Mesendoderm (in vitro differentiated cells): ENCODE data around the gene PRSS22.

Experiments used
- DNase-seq: peaks from one replicate; pipeline ENCODE4 v3.0.0; 2013
- H2AK5ac ChIP-seq: 2 replicates; pipeline ENCODE4 v1.6.1; 2013; ENCODE audit warnings: low read length, inconsistent platforms
- H2BK120ac ChIP-seq: 2 replicates; pipeline ENCODE4 v1.6.1; 2013; ENCODE audit warnings: low read depth, mild to moderate bottlenecking, low read length, moderate library complexity, mixed read lengths
- H2BK15ac ChIP-seq: replicated peaks from 2 replicates; pipeline ENCODE4 v1.6.1; 2013; ENCODE audit warnings: low read depth, mild to moderate bottlenecking, moderate library complexity
- H2BK5ac ChIP-seq: 2 replicates; pipeline ENCODE4 v1.6.1; 2013; ENCODE audit warnings: low read length, inconsistent platforms
- H3K18ac ChIP-seq: 2 replicates; pipeline ENCODE4 v1.6.1; 2013; ENCODE audit warnings: mild to moderate bottlenecking, low read length, mixed read lengths
- H3K23ac ChIP-seq: one replicate; pipeline ENCODE4 v1.6.1; 2013; ENCODE audit warnings: low read length
- H3K27ac ChIP-seq: 2 replicates; pipeline ENCODE4 v1.5.1; 2013; ENCODE audit warnings: low read depth, mild to moderate bottlenecking, inconsistent platforms, low read length, moderate library complexity
- H3K27me3 ChIP-seq: 2 replicates; pipeline ENCODE4 v1.6.1; 2013; ENCODE audit warnings: low read length, control low read depth, mild to moderate bottlenecking, inconsistent platforms; ENCODE audit not compliant: insufficient read depth, poor library complexity
- H3K36me3 ChIP-seq: 2 replicates; pipeline ENCODE4 v1.6.1; 2013; ENCODE audit warnings: low read length, inconsistent platforms; ENCODE audit not compliant: control insufficient read depth, insufficient read depth
- H3K4ac ChIP-seq: one replicate; pipeline ENCODE4 v1.6.1; 2013; ENCODE audit warnings: low read depth, mild to moderate bottlenecking, low read length, moderate library complexity
- H3K4me1 ChIP-seq: 2 replicates; pipeline ENCODE4 v1.6.1; 2013; ENCODE audit warnings: low read depth, low read length, inconsistent platforms; ENCODE audit not compliant: control insufficient read depth
- H3K4me2 ChIP-seq: 2 replicates; pipeline ENCODE4 v1.6.1; 2013; ENCODE audit warnings: low read length
- H3K4me3 ChIP-seq: 2 replicates; pipeline ENCODE4 v1.5.1; 2013; ENCODE audit warnings: mild to moderate bottlenecking, low read length
- H3K56ac ChIP-seq: one replicate; pipeline ENCODE4 v1.6.1; 2013; ENCODE audit warnings: low read length
- H3K79me1 ChIP-seq: 2 replicates; pipeline ENCODE4 v1.6.1; 2013; ENCODE audit warnings: low read length, inconsistent platforms
- H3K79me2 ChIP-seq: 2 replicates; pipeline ENCODE4 v1.6.1; 2013; ENCODE audit warnings: mild to moderate bottlenecking, low read length; ENCODE audit not compliant: control insufficient read depth, insufficient read depth
- H3K9ac ChIP-seq: 2 replicates; pipeline ENCODE4 v1.6.1; 2013; ENCODE audit warnings: low read length, inconsistent platforms
- H4K5ac ChIP-seq: one replicate; pipeline ENCODE4 v1.6.1; 2013; ENCODE audit warnings: low read length
- H4K8ac ChIP-seq: one replicate; pipeline ENCODE4 v1.6.1; 2013; ENCODE audit warnings: low read depth, mild to moderate bottlenecking, control low read depth, low read length, moderate library complexity
- WGBS: extraction: QIAGEN DNeasy Blood & Tissue Kit; methylation state at CpG from one replicate; pipeline ENCODE4 v1.1.7; 2013; ENCODE audit warnings: low lambda C conversion rate, missing lambda C conversion rate; ENCODE audit not compliant: insufficient coverage; ENCODE audit errors: extremely low coverage; 5-methylcytosine and 5-hydroxymethylcytosine counted together

Gene PRSS22

GRCh38 chr16:2855536-2855935 is 2.4 kb downstream of the PRSS22 start:
- no peak overlapping the region for H3K27ac ChIP-seq
- no peak overlapping the region for H3K18ac ChIP-seq
- no CpG with 5 or more reads among the region's 6 CpGs for WGBS
- H2BK5ac ChIP-seq: no peak overlapping the region
- H3K23ac ChIP-seq: no peak overlapping the region
- H3K4me1 ChIP-seq: no peaks in the 10 kb centered on the region
- H3K36me3 ChIP-seq: no peaks in the 10 kb centered on the region
- no peak overlapping the region for H3K56ac ChIP-seq
- H2BK15ac ChIP-seq: no peak overlapping the region
- H2BK120ac ChIP-seq: no peak overlapping the region
- H3K79me1 ChIP-seq: no peaks in the 10 kb centered on the region
- no peak overlapping the region for H4K8ac ChIP-seq
- DNase-seq: no peak
- H3K4me2 ChIP-seq: no peak overlapping the region
- no peak overlapping the region for H3K4me3 ChIP-seq
- H3K79me2 ChIP-seq: no peaks in the 10 kb centered on the region
- no peak overlapping the region for H3K9ac ChIP-seq
- no peak overlapping the region for H3K4ac ChIP-seq
- no peak overlapping the region for H4K5ac ChIP-seq
- H3K27me3 ChIP-seq: no peaks in the 10 kb centered on the region
- H2AK5ac ChIP-seq: no peak overlapping the region

DNA sequence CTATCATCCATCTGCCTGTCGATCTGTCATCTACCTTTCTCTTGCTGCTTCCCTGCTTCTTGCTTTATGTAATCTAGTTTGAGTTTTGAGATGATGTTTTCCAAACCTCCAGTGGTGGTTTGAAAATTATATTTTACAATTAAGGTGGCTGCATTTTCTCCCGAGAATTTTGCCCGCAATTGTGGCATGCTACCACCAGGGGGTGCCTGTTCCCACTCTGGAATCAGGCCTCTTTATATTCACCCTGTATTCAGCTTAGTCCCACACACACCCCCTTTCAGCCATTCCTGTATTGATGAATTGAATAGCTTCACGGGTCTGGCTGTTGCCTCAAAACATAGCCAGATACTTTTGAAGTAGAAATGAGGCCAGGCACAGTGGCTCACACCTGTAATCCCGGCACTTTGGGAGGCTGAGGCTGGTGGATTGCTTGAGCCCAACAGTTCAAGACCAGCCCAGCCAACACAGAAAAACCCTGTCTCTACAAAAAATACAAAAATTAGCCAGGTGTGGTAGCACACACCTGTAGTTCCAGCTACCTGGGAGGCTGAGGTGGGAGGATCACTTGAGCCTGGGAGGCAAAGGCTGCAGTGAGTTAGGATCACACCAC is 3.2 kb downstream of the PRSS22 start:
- Histone ChIP-seq H2AK5ac (no peak overlapping the region), H3K79me1 (no peaks in the 10 kb centered on the region), H3K9ac (no peak overlapping the region), H4K8ac (no peak overlapping the region), H2BK15ac (no peak overlapping the region), H3K36me3 (no peaks in the 10 kb centered on the region), H2BK120ac (no peak overlapping the region), H2BK5ac (no peak overlapping the region), H3K4ac (no peak overlapping the region), H3K18ac (no peak overlapping the region), H3K56ac (no peak overlapping the region), H4K5ac (no peak overlapping the region), H3K27ac (no peak overlapping the region), H3K4me1 (no peaks in the 10 kb centered on the region), H3K79me2 (no peaks in the 10 kb centered on the region), H3K4me2 (no peak overlapping the region), H3K23ac (no peak overlapping the region), H3K4me3 (no peak overlapping the region), H3K27me3 (no peaks in the 10 kb centered on the region)
- no CpG with 5 or more reads among the region's 5 CpGs for WGBS
- no peak for DNase-seq

GRCh38 chr16:2853531-2854073 is 4.4 kb downstream of the PRSS22 start:
- Histone ChIP-seq H3K79me2 (no peaks in the 10 kb centered on the region), H2BK120ac (no peak overlapping the region), H3K36me3 (no peaks in the 10 kb centered on the region), H4K5ac (no peak overlapping the region), H4K8ac (no peak overlapping the region), H3K18ac (no peak overlapping the region), H3K4me1 (no peaks in the 10 kb centered on the region), H3K79me1 (no peaks in the 10 kb centered on the region), H3K27me3 (no peaks in the 10 kb centered on the region), H3K56ac (no peak overlapping the region), H3K23ac (no peak overlapping the region), H3K4me3 (no peak overlapping the region), H2AK5ac (no peak overlapping the region), H2BK5ac (no peak overlapping the region), H3K9ac (no peak overlapping the region), H3K27ac (no peak overlapping the region), H2BK15ac (no peak overlapping the region), H3K4me2 (no peak overlapping the region), H3K4ac (no peak overlapping the region)
- no CpG with 5 or more reads among the region's 18 CpGs for WGBS
- no peak for DNase-seq

DNA sequence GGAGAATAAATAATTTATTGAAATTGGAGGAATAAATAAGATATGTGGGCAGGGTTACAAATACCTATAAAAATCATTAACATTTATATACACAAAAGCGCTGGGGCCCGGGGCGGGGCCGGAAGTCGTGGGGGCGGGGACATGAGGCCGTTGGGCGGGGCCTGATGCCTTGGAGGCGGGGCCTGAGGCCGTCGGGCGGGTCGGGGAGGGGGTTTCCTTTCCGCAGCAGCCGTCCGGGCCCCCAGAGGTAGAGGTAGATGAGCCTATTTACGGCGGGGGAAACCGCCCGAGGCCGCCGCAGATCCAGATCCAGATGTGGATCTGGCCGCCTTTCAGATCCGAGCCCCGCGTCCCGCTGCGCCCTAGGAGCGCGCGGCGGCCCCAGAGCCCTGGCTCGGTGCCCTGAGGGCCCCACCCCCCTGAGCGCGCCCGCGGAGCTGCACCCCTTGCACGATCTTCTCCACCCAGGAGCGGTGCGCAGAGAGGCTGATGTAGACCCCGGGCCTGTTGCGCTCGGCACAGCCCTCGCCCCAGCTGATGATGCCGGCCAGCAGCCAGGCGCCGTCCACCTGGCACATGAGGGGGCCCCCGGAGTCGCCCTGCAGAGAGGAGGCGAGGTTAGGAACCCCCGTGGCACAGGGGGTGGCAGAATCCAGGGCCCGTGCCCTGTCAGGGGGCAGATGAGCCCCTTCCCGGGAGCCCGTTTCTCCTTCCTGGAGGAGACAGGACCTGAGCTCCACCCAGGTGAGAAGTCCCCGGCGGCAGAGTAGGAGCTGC is 5.1 kb downstream of the PRSS22 start:
- no peak overlapping the region for H2BK5ac ChIP-seq
- no peak overlapping the region for H4K8ac ChIP-seq
- H3K4me3 ChIP-seq: no peak overlapping the region
- H3K18ac ChIP-seq: no peak overlapping the region
- H2BK15ac ChIP-seq: no peak overlapping the region
- no peak overlapping the region for H3K56ac ChIP-seq
- H2AK5ac ChIP-seq: no peak overlapping the region
- H3K79me2 ChIP-seq: no peaks in the 10 kb centered on the region
- no peak overlapping the region for H3K4me2 ChIP-seq
- H3K9ac ChIP-seq: no peak overlapping the region
- H3K4ac ChIP-seq: no peak overlapping the region
- no peak overlapping the region for H2BK120ac ChIP-seq
- H3K79me1 ChIP-seq: no peaks in the 10 kb centered on the region
- H3K27me3 ChIP-seq: no peaks in the 10 kb centered on the region
- no peak for DNase-seq
- WGBS: no CpG with 5 or more reads among the region's 56 CpGs
- H4K5ac ChIP-seq: no peak overlapping the region
- H3K36me3 ChIP-seq: no peaks in the 10 kb centered on the region
- H3K23ac ChIP-seq: no peak overlapping the region
- H3K4me1 ChIP-seq: no peaks in the 10 kb centered on the region
- no peak overlapping the region for H3K27ac ChIP-seq

- H3K79me2 ChIP-seq: no peaks in the 10 kb centered on the region
- WGBS: no CpG with 5 or more reads among the region's 16 CpGs
- no peaks in the 10 kb centered on the region for H3K79me1 ChIP-seq
- H3K23ac ChIP-seq: no peak overlapping the region
- H3K56ac ChIP-seq: no peak overlapping the region
- no peak overlapping the region for H3K4me2 ChIP-seq
- no peak overlapping the region for H3K27ac ChIP-seq
- no peak overlapping the region for H3K4me3 ChIP-seq
- H2BK120ac ChIP-seq: no peak overlapping the region
- no peaks in the 10 kb centered on the region for H3K4me1 ChIP-seq
- H3K18ac ChIP-seq: no peak overlapping the region
- DNase-seq: no peak
- no peak overlapping the region for H4K8ac ChIP-seq
- no peak overlapping the region for H4K5ac ChIP-seq
- no peak overlapping the region for H2BK15ac ChIP-seq
- no peaks in the 10 kb centered on the region for H3K36me3 ChIP-seq
- no peaks in the 10 kb centered on the region for H3K27me3 ChIP-seq
- no peak overlapping the region for H2BK5ac ChIP-seq
- no peak overlapping the region for H2AK5ac ChIP-seq
- no peak overlapping the region for H3K4ac ChIP-seq
- H3K9ac ChIP-seq: no peak overlapping the region
Measured at GRCh38 chr16:2852003-2852730, 5.8 kb downstream of the PRSS22 start.
